Neural progenitor cell (in vitro differentiated cells): ENCODE results near the gene CCDC178. TPM values are rescaled to one million over a fixed set of nuclear protein-coding genes. Genes with fewer than 3 reads are reported as not detected.

Experiments
- DNase-seq: peaks from one replicate; pipeline ENCODE4 v3.0.0-alpha.2; 2016; ENCODE audit warnings: low spot score
- H2AFZ ChIP-seq: fragments of 200-600 bp; sonication (generic); replicated peaks from 2 replicates; pipeline ENCODE4 v1.6.1; 2016; ENCODE audit warnings: antibody characterized with exemption
- H3F3A ChIP-seq: fragments of 200-600 bp; sonication (generic); 2 replicates; pipeline ENCODE4 v1.6.1; 2016; ENCODE audit warnings: antibody characterized with exemption, low read depth
- H3K27ac ChIP-seq: fragments of 200-600 bp; sonication (generic); 2 replicates; pipeline ENCODE4 v1.5.1; 2016; ENCODE audit warnings: mild to moderate bottlenecking
- H3K27me3 ChIP-seq: fragments of 200-600 bp; sonication (generic); 2 replicates; pipeline ENCODE4 v1.6.1; 2016; ENCODE audit warnings: mild to moderate bottlenecking, moderate library complexity
- H3K36me3 ChIP-seq: fragments of 200-600 bp; sonication (generic); 2 replicates; pipeline ENCODE4 v1.5.1; 2016
- H3K4me1 ChIP-seq: fragments of 200-600 bp; sonication (generic); 2 replicates; pipeline ENCODE4 v1.6.1; 2016; ENCODE audit warnings: mixed run types
- H3K4me2 ChIP-seq: fragments of 200-600 bp; sonication (generic); 2 replicates; pipeline ENCODE4 v1.6.1; 2016
- H3K4me3 ChIP-seq: fragments of 200-600 bp; sonication (generic); 2 replicates; pipeline ENCODE4 v1.5.1; 2016
- H3K79me2 ChIP-seq: fragments of 200-600 bp; sonication (generic); 2 replicates; pipeline ENCODE4 v1.6.1; 2016; ENCODE audit warnings: low read depth
- H3K9ac ChIP-seq: fragments of 200-600 bp; sonication (generic); 2 replicates; pipeline ENCODE4 v1.6.1; 2016
- H3K9me3 ChIP-seq: fragments of 200-600 bp; sonication (generic); 2 replicates; pipeline ENCODE4 v1.5.1; 2016; ENCODE audit warnings: low read depth
- H4K20me1 ChIP-seq: fragments of 200-600 bp; sonication (generic); 2 replicates; pipeline ENCODE4 v1.6.1; 2016; ENCODE audit warnings: low read depth
- H3K27ac Mint-ChIP-seq: 3 replicates; pipeline ENCODE4 v1.8.0; 2021; ENCODE audit warnings: mixed read lengths
- H3K27me3 Mint-ChIP-seq: 2 replicates; pipeline ENCODE4 v1.8.0; 2022; ENCODE audit warnings: low read depth, mild to moderate bottlenecking, inconsistent platforms, moderate library complexity, mixed read lengths; ENCODE audit not compliant: insufficient read depth
- H3K36me3 Mint-ChIP-seq: 3 replicates; pipeline ENCODE4 v1.8.0; 2021; ENCODE audit warnings: mixed read lengths
- H3K4me1 Mint-ChIP-seq: 3 replicates; pipeline ENCODE4 v1.8.0; 2021; ENCODE audit warnings: mixed read lengths
- H3K4me3 Mint-ChIP-seq: 3 replicates; pipeline ENCODE4 v1.8.0; 2021; ENCODE audit warnings: mild to moderate bottlenecking, moderate library complexity, mixed read lengths
- H3K9me3 Mint-ChIP-seq: 3 replicates; pipeline ENCODE4 v1.8.0; 2020; ENCODE audit warnings: mixed read lengths
- EZH2 ChIP-seq: fragments of 200-600 bp; sonication (generic); IDR thresholded peaks from 2 replicates; pipeline ENCODE4 v1.6.1; 2017; ENCODE audit warnings: antibody characterized with exemption, mild to moderate bottlenecking, moderate library complexity
- EZH2phosphoT487 ChIP-seq: fragments of 200-600 bp; sonication (generic); IDR thresholded peaks from 2 replicates; pipeline ENCODE4 v1.6.1; 2017; ENCODE audit warnings: antibody characterized with exemption
- total RNA-seq: library from RNA; depleted of rRNA; stranded (reverse); fragments of >200 nt; gene quantifications from 2 replicates; pipeline ENCODE4 v1.2.3, GENCODE V29; 2015; ENCODE audit warnings: low replicate concordance
- TF ChIP-seq, protein P1 (sequence below): fragments of 200-600 bp; sonication (generic); IDR thresholded peaks from 2 replicates; pipeline ENCODE4 v1.5.1; 2017; ENCODE audit warnings: antibody characterized with exemption, mild to moderate bottlenecking

CCDC178 gene
- total RNA-seq, 1 donor from 2014 or later, result 0.51 TPM

DNA sequence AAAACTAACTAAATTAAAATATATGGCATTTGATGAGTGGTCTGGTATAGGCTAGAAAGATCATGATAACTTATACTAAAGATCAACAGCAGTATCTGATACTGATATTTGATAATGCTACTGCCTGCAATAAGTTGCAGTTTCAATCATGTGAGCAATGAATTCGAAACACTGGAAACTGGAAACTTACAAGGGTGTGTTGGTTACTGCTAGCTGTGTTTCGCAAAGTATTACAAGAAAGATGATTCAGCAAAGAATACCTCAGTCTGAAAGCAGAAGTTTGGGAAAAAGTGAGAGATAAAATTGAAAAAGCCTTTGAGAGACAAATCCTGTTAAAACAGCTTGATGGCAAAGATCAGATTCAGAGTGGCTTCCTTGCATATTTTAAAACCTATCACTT is 294.5 kb downstream of the CCDC178 start:
- Histone ChIP-seq H3K79me2 (no peaks in the 10 kb centered on the region), H3K27ac (no peak overlapping the region), H3K4me2 (no peak overlapping the region), H3K27me3 (no peaks in the 10 kb centered on the region), H3K4me1 (no peaks in the 10 kb centered on the region), H3K9ac (no peak overlapping the region), H3K4me3 (no peak overlapping the region), H4K20me1 (no peaks in the 10 kb centered on the region), H3K36me3 (no peaks in the 10 kb centered on the region), H3K9me3 (no peaks in the 10 kb centered on the region), H3F3A (no peaks in the 10 kb centered on the region), H2AFZ (no peak overlapping the region)
- no peak overlapping the region for H3K27ac Mint-ChIP-seq
- peaks cover 13% of the 10 kb centered on the region for H3K9me3 Mint-ChIP-seq
- H3K4me1 Mint-ChIP-seq, result no peaks in the 10 kb centered on the region
- no peaks in the 10 kb centered on the region for H3K36me3 Mint-ChIP-seq
- H3K27me3 Mint-ChIP-seq, result no peaks in the 10 kb centered on the region
- no peak for TF ChIP-seq EZH2
- no peak for TF ChIP-seq EZH2phosphoT487
- DNase-seq, result no peak
- no peak overlapping the region for H3K4me3 Mint-ChIP-seq

DNA sequence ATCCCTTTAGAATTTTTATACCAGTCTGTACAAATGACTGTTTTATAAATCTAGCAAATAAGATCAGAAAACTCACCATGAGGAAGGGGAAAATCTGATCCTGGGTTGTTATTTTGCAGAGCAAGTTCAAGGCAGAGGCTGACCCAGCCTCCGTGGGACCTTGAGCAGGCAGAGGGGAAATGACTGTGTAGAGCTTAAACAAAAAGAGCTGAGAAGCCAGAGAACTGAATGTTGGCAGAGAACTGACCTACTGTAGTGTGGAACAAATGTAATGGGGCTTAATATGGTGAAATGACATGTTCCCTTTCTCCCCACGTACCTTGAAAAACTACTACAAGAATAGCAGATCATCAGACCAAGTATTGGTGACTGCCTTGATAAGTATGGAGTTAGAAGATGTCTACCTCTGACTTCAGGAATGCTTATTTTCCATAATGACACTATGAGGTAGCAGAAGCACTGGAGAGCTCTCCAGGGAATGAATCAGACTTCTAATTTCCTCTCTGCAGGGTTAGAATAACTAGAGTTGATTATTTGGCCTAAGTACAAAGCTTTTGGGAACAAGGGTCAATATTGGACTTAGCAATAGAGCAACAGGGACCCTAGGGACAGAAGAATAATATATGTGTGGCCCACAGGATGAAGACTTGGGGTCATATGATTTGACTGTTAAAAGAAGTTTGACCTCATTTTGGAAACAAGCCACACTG is 304.4 kb downstream of the CCDC178 start:
- no peak overlapping the region for H2AFZ ChIP-seq
- no peak overlapping the region for H3K27ac Mint-ChIP-seq
- H3K36me3 Mint-ChIP-seq, result no peaks in the 10 kb centered on the region

GRCh38 chr18:33132657-33133056 is 307.9 kb downstream of the CCDC178 start:
- H3K4me2 ChIP-seq, result no peak overlapping the region
- Mint-ChIP-seq H3K27ac (no peak overlapping the region), H3K36me3 (no peaks in the 10 kb centered on the region), H3K4me1 (no peaks in the 10 kb centered on the region), H3K9me3 (no peaks in the 10 kb centered on the region), H3K4me3 (no peak overlapping the region), H3K27me3 (no peaks in the 10 kb centered on the region)
- no peaks in the 10 kb centered on the region for H3F3A ChIP-seq
- TF ChIP-seq EZH2 (no peak), EZH2phosphoT487 (no peak)
- TF ChIP-seq, protein P1, sequence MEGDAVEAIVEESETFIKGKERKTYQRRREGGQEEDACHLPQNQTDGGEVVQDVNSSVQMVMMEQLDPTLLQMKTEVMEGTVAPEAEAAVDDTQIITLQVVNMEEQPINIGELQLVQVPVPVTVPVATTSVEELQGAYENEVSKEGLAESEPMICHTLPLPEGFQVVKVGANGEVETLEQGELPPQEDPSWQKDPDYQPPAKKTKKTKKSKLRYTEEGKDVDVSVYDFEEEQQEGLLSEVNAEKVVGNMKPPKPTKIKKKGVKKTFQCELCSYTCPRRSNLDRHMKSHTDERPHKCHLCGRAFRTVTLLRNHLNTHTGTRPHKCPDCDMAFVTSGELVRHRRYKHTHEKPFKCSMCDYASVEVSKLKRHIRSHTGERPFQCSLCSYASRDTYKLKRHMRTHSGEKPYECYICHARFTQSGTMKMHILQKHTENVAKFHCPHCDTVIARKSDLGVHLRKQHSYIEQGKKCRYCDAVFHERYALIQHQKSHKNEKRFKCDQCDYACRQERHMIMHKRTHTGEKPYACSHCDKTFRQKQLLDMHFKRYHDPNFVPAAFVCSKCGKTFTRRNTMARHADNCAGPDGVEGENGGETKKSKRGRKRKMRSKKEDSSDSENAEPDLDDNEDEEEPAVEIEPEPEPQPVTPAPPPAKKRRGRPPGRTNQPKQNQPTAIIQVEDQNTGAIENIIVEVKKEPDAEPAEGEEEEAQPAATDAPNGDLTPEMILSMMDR, result no peak
- H4K20me1 ChIP-seq, result no peaks in the 10 kb centered on the region
- H3K36me3 ChIP-seq, result no peaks in the 10 kb centered on the region
- no peaks in the 10 kb centered on the region for H3K79me2 ChIP-seq
- H3K9ac ChIP-seq, result no peak overlapping the region
- no peaks in the 10 kb centered on the region for H3K9me3 ChIP-seq
- H3K27me3 ChIP-seq, result no peaks in the 10 kb centered on the region
- no peak overlapping the region for H3K27ac ChIP-seq
- H3K4me1 ChIP-seq, result no peaks in the 10 kb centered on the region
- no peak for DNase-seq
- no peak overlapping the region for H3K4me3 ChIP-seq
- no peak overlapping the region for H2AFZ ChIP-seq

More for the DNA sequence above, 304.4 kb downstream of the CCDC178 start:
- Mint-ChIP-seq H3K27me3 (peaks cover 2% of the 10 kb centered on the region), H3K4me3 (no peak overlapping the region), H3K9me3 (peaks cover 15% of the 10 kb centered on the region), H3K4me1 (no peaks in the 10 kb centered on the region)
- Histone ChIP-seq H3K36me3 (no peaks in the 10 kb centered on the region), H4K20me1 (no peaks in the 10 kb centered on the region), H3K79me2 (no peaks in the 10 kb centered on the region), H3K9me3 (no peaks in the 10 kb centered on the region), H3K27ac (no peak overlapping the region), H3K27me3 (no peaks in the 10 kb centered on the region), H3K4me3 (no peak overlapping the region), H3F3A (no peaks in the 10 kb centered on the region), H3K9ac (no peak overlapping the region), H3K4me2 (no peak overlapping the region), H3K4me1 (no peaks in the 10 kb centered on the region)
- TF ChIP-seq, protein P1, result no peak
- TF ChIP-seq EZH2phosphoT487, result no peak
- TF ChIP-seq EZH2, result no peak
- DNase-seq, result no peak

GRCh38 chr18:33128581-33128980 is 311.9 kb downstream of the CCDC178 start:
- Histone ChIP-seq H3K79me2 (no peaks in the 10 kb centered on the region), H4K20me1 (no peaks in the 10 kb centered on the region), H3K27ac (no peak overlapping the region), H3K9me3 (no peaks in the 10 kb centered on the region), H2AFZ (no peak overlapping the region), H3K4me3 (no peak overlapping the region), H3F3A (no peaks in the 10 kb centered on the region), H3K36me3 (no peaks in the 10 kb centered on the region), H3K9ac (no peak overlapping the region), H3K4me2 (no peak overlapping the region), H3K4me1 (no peaks in the 10 kb centered on the region), H3K27me3 (no peaks in the 10 kb centered on the region)
- H3K27ac Mint-ChIP-seq, result no peak overlapping the region
- no peaks in the 10 kb centered on the region for H3K9me3 Mint-ChIP-seq
- H3K4me1 Mint-ChIP-seq, result no peaks in the 10 kb centered on the region
- H3K27me3 Mint-ChIP-seq, result no peaks in the 10 kb centered on the region
- no peak overlapping the region for H3K4me3 Mint-ChIP-seq
- no peaks in the 10 kb centered on the region for H3K36me3 Mint-ChIP-seq
- no peak for TF ChIP-seq EZH2phosphoT487
- TF ChIP-seq EZH2, result no peak
- TF ChIP-seq, protein P1, result no peak
- no peak for DNase-seq
